Occipital lobe (tissue), 2 donors: ENCODE data around the gene NSDHL. TPM values are rescaled to one million over a fixed set of nuclear protein-coding genes. Genes with fewer than 3 reads are reported as not detected.
"Not testable (repeated sequence)": the region's sequence is repeated elsewhere in the genome, so short reads cannot be mapped to it uniquely, and the experiment has no call there.

Experiments
- DNase-seq: peaks from one replicate; lab custom pipeline; 2025; lab: John Stamatoyannopoulos, UW
- total RNA-seq: library from RNA; depleted of rRNA; stranded (reverse); fragments of >200 nt; gene quantifications from one replicate; pipeline ENCODE4 v1.2.3, GENCODE V29; 2014

Gene NSDHL
- total RNA-seq, 1 donor from 2014 or later = 14.5 TPM

GRCh38 chrX:152893980-152894610 is 63.2 kb downstream of the NSDHL start:
- no peak for DNase-seq

DNA sequence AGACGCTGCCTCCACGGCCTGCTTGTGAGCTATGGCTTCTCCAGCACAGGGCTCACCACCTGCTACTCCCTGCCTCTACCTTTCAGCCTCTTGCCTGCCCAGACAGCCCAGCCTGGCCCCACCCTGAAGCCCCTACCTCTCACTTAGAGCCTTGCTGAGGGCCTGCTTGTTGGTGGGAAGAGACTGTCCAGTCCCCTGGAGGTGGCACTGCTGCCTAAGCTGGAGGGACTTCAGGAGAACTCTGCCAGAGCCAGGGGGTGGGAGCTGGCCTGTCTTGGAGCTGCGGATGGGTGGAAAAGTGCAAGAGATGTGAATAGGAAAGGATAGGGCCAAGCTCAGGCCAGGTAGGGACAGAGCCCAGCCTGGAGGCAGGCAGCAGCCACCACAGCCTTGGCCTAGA is 64.3 kb downstream of the NSDHL start:
- no peak for DNase-seq

DNA sequence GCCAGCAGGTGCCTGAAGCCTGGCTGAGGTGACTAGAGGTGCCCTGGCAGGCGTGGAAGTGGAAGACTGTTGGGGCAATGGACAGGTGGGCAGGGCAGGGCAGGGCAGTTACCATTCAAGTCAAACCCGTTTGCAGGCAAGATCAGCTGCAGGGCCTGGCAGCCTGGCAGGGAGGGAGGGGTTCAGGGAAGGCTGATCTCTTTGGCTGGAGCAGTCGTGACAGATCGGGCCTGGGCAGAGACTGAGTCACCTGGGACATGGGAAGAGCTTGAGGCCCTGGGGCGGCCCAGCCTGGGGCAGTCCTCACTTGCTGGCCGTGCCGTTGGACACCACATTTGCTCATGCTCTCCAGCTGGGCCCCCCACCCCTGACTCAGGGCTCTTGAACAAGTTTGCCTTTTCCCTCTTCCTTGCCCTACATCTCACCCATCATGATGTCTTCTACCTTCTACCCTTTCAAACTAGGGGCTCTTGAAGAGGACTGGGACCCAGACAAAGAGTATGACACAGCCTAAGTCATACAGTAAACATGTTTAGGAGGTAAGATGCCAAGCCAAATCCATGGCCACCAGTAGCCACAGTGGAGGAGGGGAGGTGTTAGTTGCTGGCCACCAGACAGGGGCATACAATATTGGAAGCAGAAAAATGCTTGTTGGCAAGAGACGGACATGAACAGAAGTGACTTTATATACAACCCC is 65.0 kb downstream of the NSDHL start:
- no peak for DNase-seq

DNA sequence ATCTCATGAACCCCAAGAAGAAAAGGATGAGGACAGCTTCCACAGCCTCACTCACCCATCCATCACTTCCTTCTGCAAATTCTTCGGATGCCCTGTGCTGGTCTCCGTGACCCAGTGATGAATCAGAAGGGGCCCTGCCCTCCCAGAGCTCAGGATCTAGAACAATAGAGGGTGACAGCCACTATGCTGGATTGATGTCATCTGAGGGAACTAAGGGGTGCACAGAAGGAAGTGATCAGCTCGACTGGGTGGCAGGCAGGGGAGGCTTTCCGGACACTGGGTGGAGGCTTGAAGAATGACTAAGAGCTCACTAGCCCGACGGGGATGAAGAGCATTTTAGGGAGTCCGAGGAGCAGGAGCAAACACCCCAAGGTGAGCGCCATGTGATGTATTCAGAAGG is 65.6 kb downstream of the NSDHL start:
- no peak for DNase-seq

GRCh38 chrX:152897222-152898131 is 66.6 kb downstream of the NSDHL start, which contains the start of gene ZNF185:
Gene ZNF185 (plus strand): TSS chrX:152898067. CDS start chrX:152914490, 16,423 bp downstream.
- no peak for DNase-seq

GRCh38 chrX:152898442-152898841 is 67.6 kb downstream of the NSDHL start:
- DNase-seq = no peak

DNA sequence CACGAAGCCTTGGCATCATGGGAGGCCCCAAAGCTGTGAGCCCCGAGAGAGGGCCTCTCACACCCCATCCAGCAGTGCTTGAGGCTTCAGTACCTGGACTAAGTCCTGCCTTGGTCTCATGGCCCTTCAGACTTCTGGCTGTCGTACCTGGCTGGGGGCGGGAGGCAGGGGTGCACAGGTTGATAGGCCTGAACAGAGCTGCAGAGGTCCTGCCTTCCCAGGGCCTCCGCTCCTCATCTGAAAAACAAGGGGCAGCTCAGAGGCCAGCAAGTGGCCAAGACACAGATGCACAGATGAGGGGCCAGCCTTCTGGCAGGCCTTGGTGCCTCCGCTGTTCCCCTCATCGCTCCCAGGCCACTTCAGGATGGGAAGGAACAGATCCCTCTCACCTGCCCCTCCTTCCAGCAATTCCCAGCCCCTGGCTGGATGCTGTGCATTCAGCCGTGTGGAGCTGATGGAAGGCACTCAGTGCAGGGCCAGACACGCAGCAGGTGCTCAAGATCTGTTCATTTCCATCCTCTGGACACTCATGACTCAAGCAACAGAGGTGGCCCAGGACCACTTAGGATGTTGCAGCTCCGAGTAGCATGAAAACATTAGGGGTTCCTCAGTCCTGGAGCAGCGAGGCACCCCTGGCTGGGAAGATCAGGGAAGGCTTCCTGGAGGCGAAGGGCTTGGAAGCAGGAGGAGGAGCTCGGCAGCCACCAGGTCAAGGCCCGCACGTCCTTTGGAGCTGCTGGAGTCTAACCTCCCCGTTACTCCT is 68.4 kb downstream of the NSDHL start:
- DNase-seq = no peak

DNA sequence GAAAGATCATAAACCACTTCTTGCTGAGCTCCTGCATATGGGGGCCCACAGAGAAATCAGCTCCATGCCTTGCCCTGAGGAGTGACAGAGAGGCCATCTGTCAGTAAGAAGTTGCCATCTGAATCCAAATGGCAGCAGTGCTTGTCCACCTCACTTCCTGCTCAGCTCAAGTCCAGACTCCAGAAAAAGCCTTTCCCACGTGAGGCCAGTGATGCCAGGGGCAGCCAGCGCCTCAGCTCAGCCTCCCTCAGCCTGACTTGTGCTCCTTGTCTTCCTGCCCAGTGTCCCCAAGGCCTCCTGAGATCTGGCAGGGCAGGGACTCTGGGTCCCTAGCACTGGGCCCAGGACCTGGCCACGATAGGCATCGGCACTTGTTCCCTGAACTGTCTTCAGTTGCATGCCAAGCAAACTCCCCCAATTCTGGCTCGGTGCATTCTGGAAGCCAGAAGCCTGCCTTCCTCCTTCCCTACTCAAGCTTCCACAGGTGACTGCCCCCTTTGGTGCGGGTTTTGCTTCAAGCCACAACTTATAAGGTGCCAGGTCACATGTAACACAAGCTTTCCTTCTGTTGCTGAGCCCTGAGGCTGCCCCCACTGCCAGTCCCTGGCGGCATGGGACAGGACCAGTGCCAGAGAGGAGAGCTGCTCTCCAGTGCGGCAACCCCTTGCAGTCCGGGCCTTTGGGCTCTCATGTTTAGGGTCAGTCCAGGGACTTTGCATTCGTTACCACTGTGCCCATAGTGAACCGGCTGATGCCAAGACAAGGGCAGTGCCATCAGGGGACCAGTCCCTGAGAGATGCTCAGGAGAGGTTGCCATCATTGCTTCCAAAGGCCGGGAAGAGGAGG is 69.2 kb downstream of the NSDHL start:
- no peak for DNase-seq

- DNase-seq = no peak
Measured at GRCh38 chrX:152900937-152901445, 70.1 kb downstream of the NSDHL start.

DNA sequence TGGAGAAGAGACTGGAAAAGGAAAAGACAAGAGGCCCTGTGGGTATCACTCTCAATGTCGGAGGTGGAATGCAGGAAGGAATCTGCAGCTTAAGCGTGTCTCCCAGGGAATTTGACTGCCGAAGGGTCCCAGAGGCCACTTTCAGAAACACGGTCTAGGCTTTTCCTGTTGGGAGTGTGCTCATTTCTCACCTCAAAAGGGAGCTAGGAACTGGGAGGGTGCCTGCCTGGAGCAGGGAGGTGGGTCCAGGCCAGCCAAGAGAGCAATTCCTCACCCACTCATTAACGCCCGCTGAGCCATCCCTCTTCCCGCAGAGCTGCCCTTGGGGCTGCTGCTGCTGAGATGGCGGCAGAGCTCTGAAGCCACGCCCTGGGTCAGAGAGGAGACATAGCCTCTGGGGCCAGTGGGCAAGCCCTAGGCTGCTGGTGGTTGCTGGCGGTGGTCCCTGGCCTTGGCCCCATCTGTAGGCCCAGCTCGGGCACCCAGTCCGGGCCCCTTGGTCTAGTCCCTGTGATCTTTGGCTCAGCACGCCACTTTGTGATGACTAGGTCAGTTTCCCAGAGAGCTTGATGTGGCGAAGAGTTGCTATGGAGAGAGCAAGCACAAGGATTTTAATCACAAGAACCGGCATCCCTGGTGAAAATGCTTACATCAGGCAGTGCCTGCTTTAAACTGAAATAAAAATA is 71.1 kb downstream of the NSDHL start:
- DNase-seq = no peak

DNA sequence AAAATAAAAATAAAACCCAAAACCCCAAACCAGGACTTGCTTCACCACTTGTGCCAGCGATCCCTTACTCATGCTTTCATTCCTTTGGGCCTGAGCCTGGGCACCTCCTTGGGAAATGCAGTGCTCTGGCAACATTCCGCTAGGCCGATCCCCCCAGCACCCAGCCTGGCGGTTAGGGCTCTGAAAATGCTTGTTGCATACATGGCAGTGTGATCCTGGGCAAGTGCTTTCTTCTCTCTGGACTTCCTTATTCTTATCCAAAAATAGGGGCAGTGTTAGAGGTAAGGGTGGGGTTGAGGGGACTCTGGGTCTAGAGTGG is 71.6 kb downstream of the NSDHL start:
- DNase-seq = no peak

- DNase-seq = no peak
Measured at GRCh38 chrX:152903589-152903988, 72.7 kb downstream of the NSDHL start.

DNA sequence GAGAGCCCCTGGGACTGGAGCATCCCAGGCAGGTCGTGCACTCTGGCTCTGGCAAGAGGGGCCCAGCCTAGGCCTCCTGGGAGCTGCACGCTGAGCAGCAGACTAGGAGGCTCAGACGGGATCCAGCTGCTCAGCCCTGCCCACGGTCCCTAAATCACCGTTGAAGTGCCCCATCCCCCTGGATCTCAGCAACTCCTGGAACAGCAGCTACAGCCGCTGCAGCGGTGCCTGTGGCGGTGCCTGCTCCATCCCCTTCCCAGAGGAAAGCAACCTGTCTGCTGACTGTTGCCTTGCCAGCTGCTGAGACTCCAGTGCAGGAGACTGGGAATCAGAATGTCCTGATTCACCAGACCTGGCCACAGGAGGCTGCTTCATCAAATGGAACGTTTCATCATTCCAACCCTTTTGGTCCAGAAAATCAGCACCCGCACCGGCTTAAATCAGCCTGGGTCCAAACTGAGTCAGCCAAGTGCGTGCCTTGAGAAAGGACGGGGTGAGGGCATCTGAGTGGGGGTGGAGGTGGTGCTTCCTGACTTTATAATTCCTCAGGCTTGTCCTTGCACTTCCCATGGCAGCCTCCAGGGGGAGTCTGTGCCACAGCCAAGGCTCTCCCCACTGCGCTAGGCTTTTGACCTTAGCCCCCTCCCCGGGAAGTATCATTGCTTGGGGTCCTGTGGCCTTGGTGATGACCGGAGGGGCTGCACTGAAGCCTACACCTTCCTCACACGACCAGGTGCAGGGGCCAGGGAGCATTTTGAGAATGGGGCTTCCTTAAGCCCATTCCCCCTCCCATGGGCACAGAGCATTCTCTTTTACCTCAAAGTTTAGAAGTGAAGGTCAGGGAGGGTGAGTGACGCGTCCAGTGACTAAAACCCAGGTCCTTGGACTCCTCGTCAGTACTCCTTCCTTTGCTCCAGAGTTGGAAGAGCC is 73.6 kb downstream of the NSDHL start:
- DNase-seq = no peak

GRCh38 chrX:152905081-152905420 is 74.2 kb downstream of the NSDHL start:
- DNase-seq = no peak

DNA sequence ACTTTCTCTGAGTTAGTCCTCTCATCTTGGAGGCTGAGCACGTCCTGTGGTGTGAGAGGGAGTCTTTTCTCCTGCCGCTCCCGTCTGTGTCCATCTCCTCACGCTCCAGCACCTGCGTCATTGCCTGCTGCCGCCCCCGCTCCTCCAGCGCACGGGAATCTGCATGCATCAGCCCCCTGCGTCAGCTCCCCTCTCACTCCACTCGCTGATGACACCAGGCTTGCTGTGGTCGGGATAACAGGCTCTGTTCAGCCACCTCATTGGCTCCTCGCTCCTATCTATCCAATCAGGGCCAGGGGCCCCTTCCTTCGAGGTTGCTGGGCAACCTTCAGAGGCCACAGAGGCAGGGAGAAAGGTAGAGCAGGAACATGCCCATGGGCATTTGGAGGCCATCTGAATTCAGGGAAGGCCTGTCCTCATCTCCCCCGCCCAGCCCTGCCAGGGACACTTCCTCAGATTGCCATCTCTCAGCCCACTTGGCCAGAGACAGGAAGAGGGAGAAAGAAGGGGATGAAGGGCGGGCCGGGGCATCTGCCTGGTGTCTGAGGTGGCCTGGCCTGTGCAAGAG is 76.3 kb downstream of the NSDHL start:
- no peak for DNase-seq

DNA sequence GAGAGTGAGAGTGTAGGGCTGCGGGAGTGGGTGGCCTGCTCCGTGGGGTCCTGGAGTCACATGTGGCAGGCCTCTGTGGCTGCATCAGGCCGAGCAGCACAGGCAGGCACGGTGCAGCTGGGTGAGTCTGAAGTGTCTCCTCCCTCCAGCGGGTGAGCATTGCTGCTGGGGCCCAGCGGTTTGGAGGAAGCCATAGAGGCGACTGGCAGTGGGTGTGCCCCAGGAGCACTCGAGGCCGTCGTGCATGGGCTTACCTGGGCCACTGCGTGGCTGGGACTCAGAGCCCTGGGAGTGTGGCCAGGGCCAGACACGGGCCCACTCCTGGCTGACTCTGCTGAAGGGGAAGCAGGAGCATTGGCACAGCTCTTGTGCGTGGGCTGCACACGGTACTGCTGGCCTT is 77.6 kb downstream of the NSDHL start:
- DNase-seq = no peak

GRCh38 chrX:152910018-152910417 is 79.2 kb downstream of the NSDHL start:
- not testable (repeated sequence) for DNase-seq

DNA sequence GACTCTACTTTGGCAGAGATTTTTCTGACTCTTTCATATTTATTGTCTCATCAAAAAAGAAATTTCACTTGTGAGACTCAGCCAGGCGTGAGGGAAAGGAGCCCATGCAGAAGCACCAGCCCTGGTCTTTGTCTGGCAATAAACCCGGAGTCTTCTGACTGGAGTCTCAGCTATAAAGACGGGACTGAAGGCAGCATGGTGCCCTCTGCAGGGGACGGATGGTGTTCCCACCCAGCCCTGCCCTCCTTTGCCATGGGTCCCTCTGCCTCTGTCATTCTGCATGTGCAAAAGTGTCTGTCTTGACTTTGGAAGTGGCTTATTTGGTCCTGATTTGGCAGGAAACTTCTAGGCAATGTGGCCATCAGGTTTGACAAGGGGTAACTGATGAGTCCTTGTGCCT is 81.2 kb downstream of the NSDHL start:
- DNase-seq = no peak

GRCh38 chrX:152912641-152913040 is 81.8 kb downstream of the NSDHL start:
- no peak for DNase-seq
